HG02642 (cell line): ENCODE data around the gene HAS3.

Experiments
- ATAC-seq: cut with Tn5 transposase; IDR thresholded peaks from one replicate; pipeline ENCODE4 v1.9.1; 2021; ENCODE audit warnings: mild to moderate bottlenecking; ENCODE audit not compliant: unreplicated experiment, poor library complexity

The HAS3 gene

DNA sequence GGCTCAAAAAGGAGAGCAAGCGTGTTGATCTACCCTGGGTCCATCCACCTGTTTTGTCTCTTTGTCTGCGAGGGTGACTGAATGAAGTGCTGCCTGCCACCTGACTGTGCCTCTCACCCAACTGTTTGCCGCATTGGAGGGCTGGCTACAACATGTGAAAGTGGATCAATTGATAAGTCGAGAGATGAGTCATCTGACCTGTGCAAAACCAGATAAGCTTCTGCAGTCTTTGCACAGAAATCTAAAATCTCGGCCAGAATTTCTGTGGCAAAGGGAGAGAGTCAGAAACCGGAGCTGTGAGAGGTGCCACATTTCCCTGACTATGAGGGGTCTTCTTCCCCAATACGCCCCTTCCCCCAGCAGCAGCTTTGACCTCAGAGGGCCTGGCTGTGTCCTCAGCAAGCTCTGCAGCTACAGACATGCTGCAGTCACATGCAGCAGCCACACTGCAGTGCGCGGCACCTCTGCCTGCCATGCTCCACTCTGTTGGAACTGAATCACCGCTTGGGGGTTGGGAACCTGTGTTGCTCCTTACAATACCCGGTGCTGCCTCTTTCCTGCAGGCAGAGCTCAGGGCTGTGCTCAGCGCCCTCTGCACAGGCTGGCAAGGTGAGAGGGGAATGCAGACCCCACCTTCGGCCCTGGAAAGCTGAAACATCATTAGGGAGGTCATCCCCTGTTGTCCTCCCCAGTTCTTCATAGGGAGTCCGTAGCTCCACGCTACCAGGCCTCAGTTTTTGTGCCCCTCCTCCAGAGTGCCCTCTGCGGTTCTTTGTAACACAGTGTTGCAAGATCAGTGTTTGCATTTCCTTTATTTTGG, 16.2 kb upstream of the HAS3 start:
- ATAC-seq, result no peak

DNA sequence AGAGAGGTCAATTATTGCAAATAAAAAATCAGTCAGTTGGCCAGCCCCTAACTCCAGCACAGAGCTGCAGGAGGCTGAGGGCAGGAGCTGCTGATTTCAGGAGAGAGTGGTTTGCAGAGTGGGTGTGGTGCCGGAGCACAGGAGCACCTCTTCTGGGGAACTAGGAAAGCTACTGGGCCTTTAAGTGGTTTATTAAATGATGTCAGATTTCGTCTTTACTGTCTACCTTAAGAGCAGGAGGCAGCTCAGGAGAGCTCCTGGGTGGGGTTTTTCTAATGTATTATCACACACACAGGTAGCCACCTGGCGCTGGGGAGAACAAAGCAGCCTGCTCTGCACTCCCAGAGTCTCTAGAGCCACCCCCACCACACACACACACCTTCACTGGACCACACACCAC, 11.5 kb upstream of the HAS3 start:
- no peak for ATAC-seq

DNA sequence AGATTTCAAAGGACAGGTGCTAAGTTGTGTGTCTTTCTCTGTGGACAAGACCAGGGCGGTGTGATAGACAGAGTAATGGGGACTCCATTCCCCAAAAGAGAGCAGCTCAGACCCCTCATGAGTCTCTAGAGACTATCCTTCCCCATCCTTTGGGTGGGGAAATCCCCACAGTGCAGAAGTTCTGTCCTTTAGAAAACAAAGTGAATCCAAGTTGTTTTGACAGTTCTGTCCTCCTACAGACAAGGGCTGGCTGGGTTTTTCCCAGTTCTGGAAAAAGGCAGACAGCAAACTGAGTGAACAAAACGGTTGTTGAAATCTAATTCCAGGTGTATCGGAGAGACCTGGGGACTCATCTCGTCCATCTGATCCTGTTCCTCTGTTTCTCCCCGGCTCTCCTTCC, 11.0 kb upstream of the HAS3 start:
- no peak for ATAC-seq

- ATAC-seq, result no peak
Measured at GRCh38 chr16:69095193-69095592, 10.3 kb upstream of the HAS3 start.

DNA sequence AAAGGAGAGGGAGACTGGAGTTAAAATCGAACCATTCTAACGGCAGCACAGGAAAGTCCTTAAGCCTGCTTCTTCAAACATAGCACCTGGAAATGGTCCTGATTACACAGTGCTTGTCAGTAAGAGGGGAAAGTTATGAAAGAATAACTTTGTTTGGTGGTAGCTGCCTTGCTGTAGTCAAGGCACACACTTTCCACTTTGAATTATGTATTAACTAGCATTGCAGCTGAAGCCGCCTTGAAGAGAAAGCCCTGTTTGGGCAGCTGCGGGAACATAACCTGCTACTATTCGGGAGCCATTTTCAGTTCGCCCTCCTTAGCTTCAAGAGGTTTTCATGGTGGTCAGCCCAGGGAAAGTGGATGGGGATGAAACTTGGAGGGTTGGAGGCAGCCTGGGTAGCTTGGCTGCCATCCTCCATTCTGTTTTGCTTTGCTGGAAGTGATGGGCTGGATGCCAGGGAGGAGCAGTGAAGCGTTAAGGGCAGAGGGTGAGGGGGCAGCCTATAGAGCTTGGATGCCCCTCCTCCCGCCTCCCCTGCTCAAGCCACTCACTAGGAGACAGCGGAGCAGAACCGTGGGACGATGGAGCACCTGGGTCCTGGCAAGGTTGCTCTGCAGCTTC, 5.3 kb upstream of the HAS3 start:
- ATAC-seq, result no peak

DNA sequence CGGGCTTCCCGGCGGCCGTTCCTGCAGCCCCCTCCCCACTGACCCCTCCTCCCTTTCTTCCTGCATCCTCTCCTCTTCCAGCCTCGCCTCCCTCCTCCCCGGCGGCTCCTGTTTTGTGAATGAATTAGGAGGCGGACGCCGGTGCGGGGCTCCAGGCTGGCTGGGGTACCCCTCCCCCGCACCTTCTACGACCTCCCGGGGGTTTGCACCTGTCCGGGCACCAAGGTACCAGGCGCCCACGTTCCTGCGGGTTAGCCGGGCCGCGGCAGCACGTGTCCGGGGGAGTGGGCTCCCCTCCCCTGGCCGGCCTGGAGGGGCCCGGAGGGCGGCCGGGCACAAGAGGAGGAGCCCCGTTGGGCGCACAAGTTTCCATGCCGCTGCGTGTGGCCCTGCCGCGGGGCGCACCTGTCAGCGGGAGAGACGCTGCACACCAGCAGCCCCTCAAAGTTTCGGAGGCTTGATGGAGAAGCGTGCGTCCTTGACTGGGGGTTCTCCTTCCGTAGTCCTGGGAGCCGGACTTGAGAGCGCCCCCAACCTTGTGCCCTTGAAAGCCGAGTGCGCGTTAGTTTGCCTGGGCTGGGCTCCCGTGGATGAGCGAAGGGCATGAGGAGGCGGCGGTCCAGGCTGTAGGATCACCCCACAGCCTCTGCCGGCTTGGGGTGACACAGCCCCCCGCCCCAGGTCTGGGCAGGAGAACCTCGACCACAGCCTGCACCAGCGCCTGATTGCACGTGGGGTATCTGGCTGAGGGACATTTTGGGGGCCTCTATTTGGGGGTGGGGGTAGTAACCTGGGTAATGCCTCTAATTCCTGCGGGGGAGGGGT, 1.2 kb downstream of the HAS3 start:
- ATAC-seq, result no peak

DNA sequence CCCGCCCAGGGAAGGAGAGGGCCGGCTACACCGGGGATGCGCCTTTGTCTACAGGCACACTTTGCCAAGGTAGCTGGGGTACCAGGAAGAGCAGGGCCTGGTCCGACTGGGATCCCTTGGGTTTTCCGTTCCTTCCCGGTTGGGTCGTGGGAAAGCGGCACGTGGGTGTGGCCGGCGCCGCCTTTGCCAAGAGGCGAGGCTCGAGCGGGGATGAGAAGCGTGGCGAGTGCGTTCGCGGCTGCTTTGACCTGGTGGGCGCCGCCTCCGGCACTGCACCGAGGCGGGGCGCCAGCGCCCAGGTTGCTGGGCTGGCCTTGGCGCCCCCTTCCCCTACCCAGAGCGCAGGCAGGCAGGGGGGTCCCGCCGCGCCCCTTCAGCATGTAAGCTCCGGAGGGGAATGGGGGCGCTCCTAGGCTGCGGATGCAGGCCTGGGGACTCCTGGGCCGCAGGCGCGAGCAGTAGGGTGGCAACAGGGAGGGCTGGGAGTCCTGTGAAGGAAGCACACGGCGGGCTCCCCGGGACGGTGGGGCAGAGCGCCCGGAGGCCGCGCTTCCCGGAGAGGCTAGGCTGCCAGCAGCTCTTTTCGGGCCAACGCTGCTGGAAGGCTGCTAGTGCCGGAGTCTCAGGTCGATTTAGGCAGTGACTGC, 2.0 kb downstream of the HAS3 start:
- no peak for ATAC-seq

GRCh38 chr16:69108064-69108904, 2.8 kb downstream of the HAS3 start:
- no peak for ATAC-seq

DNA sequence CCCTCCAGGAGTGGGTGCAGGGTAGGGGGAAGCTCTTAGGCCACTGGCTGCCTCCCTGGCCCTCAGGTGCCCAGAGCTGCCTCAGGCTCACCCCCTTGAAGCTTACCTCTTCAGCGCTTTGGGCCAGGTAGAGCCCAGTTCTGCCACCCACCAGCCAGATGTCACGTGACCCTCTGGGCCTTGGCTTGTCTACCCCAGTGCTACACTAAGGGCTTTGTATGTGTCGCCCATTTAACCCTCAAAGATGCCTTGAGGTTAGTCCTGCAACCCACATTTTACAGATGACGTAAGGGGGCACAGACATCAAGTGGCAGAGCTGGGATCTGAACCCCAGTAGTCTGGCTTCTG, 3.4 kb downstream of the HAS3 start:
- no peak for ATAC-seq

- no peak for ATAC-seq
Measured at GRCh38 chr16:69109486-69110270, 4.2 kb downstream of the HAS3 start.

GRCh38 chr16:69110406-69110805, 5.0 kb downstream of the HAS3 start:
- ATAC-seq, result no peak

GRCh38 chr16:69111216-69111875, 5.9 kb downstream of the HAS3 start:
- no peak for ATAC-seq

GRCh38 chr16:69111876-69112230, 6.4 kb downstream of the HAS3 start:
- no peak for ATAC-seq

DNA sequence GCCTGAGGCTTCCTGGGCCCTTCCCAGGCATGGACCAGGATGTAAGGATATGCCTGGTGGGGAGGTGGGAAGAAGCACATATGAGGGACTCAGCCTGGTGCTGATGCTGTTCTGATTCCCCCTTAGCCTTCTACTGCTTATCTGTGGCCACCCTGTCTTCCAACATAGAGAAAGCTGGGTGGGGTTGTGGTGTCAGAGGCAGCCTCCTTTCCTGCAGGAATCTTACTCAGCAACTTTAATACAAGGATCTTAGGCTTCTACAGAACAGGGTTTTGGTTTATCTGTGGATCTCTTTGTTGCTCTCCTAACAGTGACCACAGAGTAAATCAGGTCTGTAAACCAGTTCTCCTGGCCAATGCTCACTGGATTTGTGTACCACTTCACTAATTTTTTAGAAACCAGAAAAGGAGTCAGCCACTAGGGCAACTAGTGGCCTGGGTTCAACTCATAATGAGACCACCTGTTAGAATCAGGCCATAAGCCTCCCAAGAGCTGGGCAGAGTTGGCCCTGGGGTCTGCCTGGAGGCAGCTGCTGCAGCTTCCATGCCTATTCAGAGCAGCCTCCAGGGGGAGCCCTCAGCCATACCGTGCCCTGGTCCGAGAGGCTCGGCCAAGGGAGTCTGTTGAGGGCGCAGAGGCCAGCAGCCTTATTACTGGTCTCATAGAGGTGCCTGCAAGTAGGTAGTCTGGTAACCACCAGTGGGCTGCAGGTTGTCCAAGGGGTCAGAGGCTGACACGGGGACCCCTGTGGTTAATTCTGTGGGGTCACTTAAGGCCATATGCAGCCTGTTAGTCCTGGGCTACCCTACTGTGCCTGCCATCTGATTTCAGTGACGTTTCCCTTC, 7.1 kb downstream of the HAS3 start:
- peak; percentile 57 for ATAC-seq

- ATAC-seq, result no peak
Measured at GRCh38 chr16:69113216-69113615, 7.8 kb downstream of the HAS3 start.

- no peak for ATAC-seq
Measured at GRCh38 chr16:69114346-69114975, 9.0 kb downstream of the HAS3 start.

DNA sequence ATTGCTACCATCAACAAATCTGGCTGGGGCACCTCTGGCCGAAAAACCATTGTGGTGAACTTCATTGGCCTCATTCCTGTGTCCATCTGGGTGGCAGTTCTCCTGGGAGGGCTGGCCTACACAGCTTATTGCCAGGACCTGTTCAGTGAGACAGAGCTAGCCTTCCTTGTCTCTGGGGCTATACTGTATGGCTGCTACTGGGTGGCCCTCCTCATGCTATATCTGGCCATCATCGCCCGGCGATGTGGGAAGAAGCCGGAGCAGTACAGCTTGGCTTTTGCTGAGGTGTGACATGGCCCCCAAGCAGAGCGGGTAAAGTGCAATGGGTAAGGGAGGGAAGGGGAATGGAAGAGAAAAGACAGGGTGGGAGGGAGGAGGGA, 9.5 kb downstream of the HAS3 start:
- no peak for ATAC-seq
